Trophoblast cell (in vitro differentiated cells and primary cell): ENCODE results near the gene STOML1.

Experiments used
- DNase-seq, 2 donors: peaks; one replicate each; pipeline ENCODE4 v3.0.0-alpha.2; 2016
- H2AFZ ChIP-seq: 2 replicates; pipeline ENCODE4 v1.6.1; 2013; ENCODE audit warnings: low read length, moderate library complexity, mild to moderate bottlenecking; ENCODE audit not compliant: insufficient read depth, poor library complexity
- H2AK5ac ChIP-seq: 2 replicates; pipeline ENCODE4 v1.6.1; 2013; ENCODE audit warnings: mild to moderate bottlenecking, low read length
- H2BK120ac ChIP-seq: 2 replicates; pipeline ENCODE4 v1.6.1; 2013; ENCODE audit warnings: low read length, mild to moderate bottlenecking, moderate library complexity; ENCODE audit not compliant: insufficient read depth, poor library complexity
- H2BK12ac ChIP-seq: 2 replicates; pipeline ENCODE4 v1.6.1; 2013; ENCODE audit warnings: mild to moderate bottlenecking, low read length, moderate library complexity
- H2BK5ac ChIP-seq: 2 replicates; pipeline ENCODE4 v1.6.1; 2013; ENCODE audit warnings: low read length, low read depth, moderate library complexity, mild to moderate bottlenecking; ENCODE audit not compliant: poor library complexity
- H3K14ac ChIP-seq: 2 replicates; pipeline ENCODE4 v1.6.1; 2013; ENCODE audit warnings: mild to moderate bottlenecking, low read length
- H3K18ac ChIP-seq: 2 replicates; pipeline ENCODE4 v1.6.1; 2013; ENCODE audit warnings: mild to moderate bottlenecking, low read length
- H3K23ac ChIP-seq: 2 replicates; pipeline ENCODE4 v1.6.1; 2013; ENCODE audit warnings: low read length
- H3K27ac ChIP-seq: 2 replicates; pipeline ENCODE4 v1.5.1; 2013; ENCODE audit warnings: low read depth, mild to moderate bottlenecking, inconsistent platforms, low read length, moderate library complexity
- H3K27me3 ChIP-seq: 2 replicates; pipeline ENCODE4 v1.6.1; 2013; ENCODE audit warnings: inconsistent platforms, mild to moderate bottlenecking, low read length, moderate library complexity; ENCODE audit not compliant: insufficient read depth
- H3K36me3 ChIP-seq, 2 experiments: 1 replicate in 1 of 2; 2 replicates in 1 of 2; pipeline ENCODE4 v1.6.1; 2013; ENCODE audit warnings: low read length in 2 of 2, mild to moderate bottlenecking in 2 of 2, moderate library complexity in 1 of 2; ENCODE audit not compliant: insufficient read depth in 2 of 2, control insufficient read depth in 1 of 2
- H3K4ac ChIP-seq: 2 replicates; pipeline ENCODE4 v1.6.1; 2013; ENCODE audit warnings: low read depth, mild to moderate bottlenecking, low read length, moderate library complexity
- H3K4me1 ChIP-seq, 2 experiments: 1 replicate in 1 of 2; 2 replicates in 1 of 2; pipeline ENCODE4 v1.6.1; 2013; ENCODE audit warnings: low read length in 2 of 2, mild to moderate bottlenecking in 2 of 2, moderate library complexity in 1 of 2; ENCODE audit not compliant: insufficient read depth in 2 of 2, control insufficient read depth in 1 of 2
- H3K4me2 ChIP-seq: 2 replicates; pipeline ENCODE4 v1.6.1; 2013; ENCODE audit warnings: inconsistent platforms, mild to moderate bottlenecking, low read length, moderate library complexity
- H3K4me3 ChIP-seq: 2 replicates; pipeline ENCODE4 v1.5.1; 2013; ENCODE audit warnings: mild to moderate bottlenecking, low read depth, low read length, inconsistent platforms
- H3K79me1 ChIP-seq: one replicate; pipeline ENCODE4 v1.6.1; 2013; ENCODE audit warnings: low read length
- H3K79me2 ChIP-seq: 2 replicates; pipeline ENCODE4 v1.6.1; 2013; ENCODE audit warnings: low read length, mild to moderate bottlenecking; ENCODE audit not compliant: control insufficient read depth, insufficient read depth, poor library complexity
- H3K9ac ChIP-seq: 2 replicates; pipeline ENCODE4 v1.6.1; 2013; ENCODE audit warnings: mild to moderate bottlenecking, low read length
- H3K9me3 ChIP-seq: 2 replicates; pipeline ENCODE4 v1.6.1; 2013; ENCODE audit warnings: low read depth, mild to moderate bottlenecking, control low read depth, inconsistent platforms, low read length; ENCODE audit not compliant: insufficient read depth
- H4K12ac ChIP-seq: 2 replicates; pipeline ENCODE4 v1.6.1; 2013; ENCODE audit warnings: low read depth, mild to moderate bottlenecking, low read length, moderate library complexity
- H4K8ac ChIP-seq: 2 replicates; pipeline ENCODE4 v1.6.1; 2013; ENCODE audit warnings: low read depth, mild to moderate bottlenecking, low read length, moderate library complexity
- H4K91ac ChIP-seq: one replicate; pipeline ENCODE4 v1.6.1; 2013; ENCODE audit warnings: low read depth, mild to moderate bottlenecking, low read length, moderate library complexity
- WGBS: extraction: QIAGEN DNeasy Blood & Tissue Kit; methylation state at CpG from one replicate; pipeline ENCODE4 v1.1.7; 2013; ENCODE audit warnings: missing lambda C conversion rate; ENCODE audit not compliant: insufficient read length, insufficient coverage; ENCODE audit errors: extremely low coverage; 5-methylcytosine and 5-hydroxymethylcytosine counted together

STOML1 gene

GRCh38 chr15:73965758-73966113 is 26.4 kb downstream of the STOML1 start:
- Histone ChIP-seq H2BK120ac (no peak overlapping the region), H3K18ac (no peak overlapping the region), H2AFZ (no peak overlapping the region), H3K4ac (no peak overlapping the region), H3K36me3 (no peaks in the 10 kb centered on the region), H4K12ac (no peak overlapping the region), H3K4me3 (no peak overlapping the region), H3K79me1 (no peaks in the 10 kb centered on the region), H4K91ac (no peak overlapping the region), H3K27me3 (no peaks in the 10 kb centered on the region), H3K9me3 (no peaks in the 10 kb centered on the region), H3K23ac (no peak overlapping the region), H3K79me2 (no peaks in the 10 kb centered on the region), H3K27ac (no peak overlapping the region), H2AK5ac (no peak overlapping the region), H3K14ac (no peak overlapping the region), H4K8ac (no peak overlapping the region), H2BK12ac (no peak overlapping the region), H3K9ac (no peak overlapping the region), H3K4me2 (no peak overlapping the region), H2BK5ac (no peak overlapping the region), H3K4me1 (peaks cover 3 to 12% of the 10 kb centered on the region in 2 experiments)
- DNase-seq = no peak
- no CpG with 5 or more reads among the region's 2 CpGs for WGBS

GRCh38 chr15:73965094-73965757 is 26.9 kb downstream of the STOML1 start:
- Histone ChIP-seq H3K4me1 (peaks cover 3 to 12% of the 10 kb centered on the region in 2 experiments), H2AK5ac (no peak overlapping the region), H2BK5ac (no peak overlapping the region), H4K91ac (no peak overlapping the region), H3K18ac (no peak overlapping the region), H3K9me3 (no peaks in the 10 kb centered on the region), H2BK12ac (peak overlapping the region; percentile 30), H3K4me3 (no peak overlapping the region), H3K14ac (no peak overlapping the region), H3K36me3 (no peaks in the 10 kb centered on the region), H3K4ac (no peak overlapping the region), H3K27ac (no peak overlapping the region), H4K12ac (peak overlapping the region; percentile 19), H4K8ac (peak overlapping the region; percentile 51), H2BK120ac (no peak overlapping the region), H3K23ac (no peak overlapping the region), H3K9ac (no peak overlapping the region), H2AFZ (peak overlapping the region; percentile 63), H3K79me1 (no peaks in the 10 kb centered on the region), H3K4me2 (peak overlapping the region; percentile 41), H3K27me3 (no peaks in the 10 kb centered on the region), H3K79me2 (no peaks in the 10 kb centered on the region)
- no CpG with 5 or more reads among the region's 13 CpGs for WGBS
- no peak for DNase-seq

- H4K12ac ChIP-seq = peak overlapping the region; percentile 19
- peak overlapping the region; percentile 51 for H4K8ac ChIP-seq
- H2AK5ac ChIP-seq = no peak overlapping the region
- H2AFZ ChIP-seq = peak overlapping the region; percentile 63
- H3K36me3 ChIP-seq = no peaks in the 10 kb centered on the region
- H3K9ac ChIP-seq = no peak overlapping the region
- no peak overlapping the region for H4K91ac ChIP-seq
- no peak overlapping the region for H3K23ac ChIP-seq
- H3K27me3 ChIP-seq = no peaks in the 10 kb centered on the region
- no peak overlapping the region for H2BK120ac ChIP-seq
- peak; percentile 56 to 92 for DNase-seq
- H3K4ac ChIP-seq = no peak overlapping the region
- peak overlapping the region; percentile 41 for H3K4me2 ChIP-seq
- no peak overlapping the region for H3K4me3 ChIP-seq
- WGBS = no CpG with 5 or more reads among the region's 11 CpGs
- peak overlapping the region; percentile 30 for H2BK12ac ChIP-seq
- H3K14ac ChIP-seq = no peak overlapping the region
- no peak overlapping the region for H3K27ac ChIP-seq
- peaks cover 3 to 12% of the 10 kb centered on the region in 2 experiments for H3K4me1 ChIP-seq
- H3K18ac ChIP-seq = no peak overlapping the region
- no peak overlapping the region for H2BK5ac ChIP-seq
- H3K79me1 ChIP-seq = no peaks in the 10 kb centered on the region
- no peaks in the 10 kb centered on the region for H3K79me2 ChIP-seq
- H3K9me3 ChIP-seq = no peaks in the 10 kb centered on the region
Measured at GRCh38 chr15:73964736-73965093, 27.4 kb downstream of the STOML1 start.

- Histone ChIP-seq H3K9ac (no peak overlapping the region), H3K9me3 (no peaks in the 10 kb centered on the region), H2AFZ (no peak overlapping the region), H3K4me2 (no peak overlapping the region), H3K79me2 (no peaks in the 10 kb centered on the region), H2AK5ac (no peak overlapping the region), H3K4ac (no peak overlapping the region), H3K4me3 (no peak overlapping the region), H3K79me1 (no peaks in the 10 kb centered on the region), H4K12ac (no peak overlapping the region), H3K18ac (no peak overlapping the region), H4K8ac (no peak overlapping the region), H4K91ac (no peak overlapping the region), H3K4me1 (peaks cover 3 to 6% of the 10 kb centered on the region in 2 experiments), H3K14ac (no peak overlapping the region), H3K23ac (no peak overlapping the region), H2BK12ac (no peak overlapping the region), H3K27ac (no peak overlapping the region), H3K36me3 (no peaks in the 10 kb centered on the region), H2BK120ac (no peak overlapping the region), H2BK5ac (no peak overlapping the region), H3K27me3 (no peaks in the 10 kb centered on the region)
- no CpG with 5 or more reads among the region's 5 CpGs for WGBS
- DNase-seq = no peak
Measured at GRCh38 chr15:73962433-73962832, 29.7 kb downstream of the STOML1 start.
